ENCODE measurements around the gene N4BP2L1. TPM values are rescaled to one million over a fixed set of nuclear protein-coding genes. Genes with fewer than 3 reads are reported as not detected.

N4BP2L1 gene
- total and polyA plus RNA-seq, 2 of the 8 experiments (the other 6 are each of a cell fraction or from before 2014, with no cell fraction given) = 1.3 to 3.1 TPM

- no peak overlapping the region for H2AK5ac ChIP-seq (ENCODE audit: low read depth, low read length)
- H3K23ac ChIP-seq (ENCODE audit: insufficient read length) = no peak overlapping the region
- no peak overlapping the region for H3K18ac ChIP-seq (ENCODE audit: extremely low read depth, low read length)
- no peaks in the 10 kb centered on the region for H3K79me1 ChIP-seq (ENCODE audit: low read depth, low read length)
- no peak overlapping the region for H4K5ac ChIP-seq (ENCODE audit: insufficient read length, low read depth, low read length)
- H3K4me3 ChIP-seq (ENCODE audit: extremely low read depth in 1 of 4, insufficient read depth in 2 of 4, low read depth in 3 of 4, low read length in 4 of 4) = no peak overlapping the region
- H3K79me2 ChIP-seq (ENCODE audit: control insufficient read depth in 1 of 2, insufficient read depth in 2 of 2, low read length in 2 of 2) = no peaks in the 10 kb centered on the region
- H4K8ac ChIP-seq (ENCODE audit: extremely low read depth, insufficient read depth, low read length) = no peak overlapping the region
- no peak overlapping the region for H2BK120ac ChIP-seq (replicated peaks; ENCODE audit: low read depth, low read length)
- no peaks in the 10 kb centered on the region for H3K36me3 ChIP-seq (ENCODE audit: control insufficient read depth in 2 of 4, insufficient read depth in 4 of 4, low read length in 3 of 4)
- no peak overlapping the region for H3K4ac ChIP-seq (replicated peaks; ENCODE audit: insufficient read length, low read depth, low read length)
- H3K9ac ChIP-seq (replicated peaks in 1 of 4; ENCODE audit: extremely low read depth in 1 of 4, low read depth in 3 of 4, low read length in 3 of 4) = no peak overlapping the region
- no peak overlapping the region for H2BK15ac ChIP-seq (ENCODE audit: low read length)
- no peaks in the 10 kb centered on the region for H3K23me2 ChIP-seq (ENCODE audit: low read depth, low read length)
- H3K27ac ChIP-seq (ENCODE audit: low read depth, low read length) = no peak overlapping the region
- no peaks in the 10 kb centered on the region for H4K20me1 ChIP-seq (replicated peaks in 1 of 2; ENCODE audit: control insufficient read depth in 1 of 2, insufficient read depth in 2 of 2, low read length in 2 of 2)
- H2AFZ ChIP-seq (ENCODE audit: low read length) = no peak overlapping the region
- H3K4me2 ChIP-seq (ENCODE audit: insufficient read depth in 1 of 2, low read depth in 2 of 2, low read length in 2 of 2) = no peak overlapping the region
- no peak for FAIRE-seq
- H2BK5ac ChIP-seq (ENCODE audit: low read depth, low read length) = no peak overlapping the region
- DNase-seq (ENCODE audit: low read depth in 1 of 2, low spot score in 2 of 2) = no peak
- ChIA-PET POLR2A (ENCODE audit: partially characterized antibody) (interaction anchor here (1.1 kb wide), 1 partner anchor 416 kb away, joined by 3 read pairs; the partner anchor contains the start of gene FRY), CTCF (ENCODE audit: partially characterized antibody) (interaction anchor here (0.6 kb wide), 2 partner anchors 150 to 153 kb away, joined by 3 read pairs; no protein-coding TSS in a partner anchor)
- H3K27me3 ChIP-seq (replicated peaks in 1 of 4; ENCODE audit: control insufficient read depth in 3 of 4, extremely low read depth in 1 of 4, insufficient read depth in 3 of 4, low read length in 3 of 4) = no peaks in the 10 kb centered on the region
- H3K4me1 ChIP-seq (replicated peaks in 1 of 4; ENCODE audit: control insufficient read depth in 3 of 4, insufficient read depth in 4 of 4, low read length in 3 of 4) = no peaks in the 10 kb centered on the region
- 87% methylated on average over 2 of the region's 2 CpGs; no CpG with 5 or more reads in 1 of the 2 experiments for WGBS, 2 experiments (ENCODE audit: extremely low coverage in 1 of 2, insufficient coverage in 1 of 2, insufficient read length in 1 of 2, insufficient replicate concordance in 2 of 2, low coverage in 1 of 2, low lambda C conversion rate in 2 of 2, missing lambda C conversion rate in 1 of 2)
- H3K14ac ChIP-seq (ENCODE audit: insufficient read length) = no peak overlapping the region
- H3K56ac ChIP-seq (replicated peaks; ENCODE audit: insufficient read length, low read depth, low read length) = no peak overlapping the region
- no peaks in the 10 kb centered on the region for H3K9me3 ChIP-seq (ENCODE audit: insufficient read depth in 2 of 2, low read depth in 1 of 2, low read length in 1 of 2)
- no peak overlapping the region for H2BK12ac ChIP-seq (ENCODE audit: low read depth, low read length)
- H2BK20ac ChIP-seq (ENCODE audit: low read length) = no peak overlapping the region
- no peak overlapping the region for H4K91ac ChIP-seq (replicated peaks; ENCODE audit: insufficient read length, low read length)
- TF ChIP-seq BRCA1 (IDR thresholded peaks at IDR 0.05; ENCODE audit: low read depth, low read length) (no peak), TAF1 (IDR thresholded peaks at IDR 0.05; ENCODE audit: low read depth, low read length) (no peak), TCF12 (IDR thresholded peaks at IDR 0.05; ENCODE audit: low read depth, low read length) (no peak), EGR1 (IDR thresholded peaks at IDR 0.05; ENCODE audit: borderline replicate concordance, low read depth, low read length) (no peak), JUND (IDR thresholded peaks at IDR 0.05; ENCODE audit: low read length) (no peak), ZNF274 (IDR thresholded peaks at IDR 0.05; ENCODE audit: borderline replicate concordance, extremely low read depth, low read length) (no peak), MAFK (IDR thresholded peaks at IDR 0.05; ENCODE audit: low read depth, low read length) (no peak), TAF7 (optimal IDR thresholded peaks at IDR 0.05; ENCODE audit: borderline replicate concordance, low read depth, low read length) (no peak), EZH2 (IDR thresholded peaks at IDR 0.05; ENCODE audit: low read depth, low read length, severe bottlenecking) (no peak), YY1 (IDR thresholded peaks at IDR 0.05; ENCODE audit: low read depth, low read length) (no peak)
Measured at GRCh38 chr13:32446773-32447465, 19.0 kb upstream of the N4BP2L1 start.

Measured in H1 (cell line).